ENCODE results near the gene CXorf65.

CXorf65 gene

DNA sequence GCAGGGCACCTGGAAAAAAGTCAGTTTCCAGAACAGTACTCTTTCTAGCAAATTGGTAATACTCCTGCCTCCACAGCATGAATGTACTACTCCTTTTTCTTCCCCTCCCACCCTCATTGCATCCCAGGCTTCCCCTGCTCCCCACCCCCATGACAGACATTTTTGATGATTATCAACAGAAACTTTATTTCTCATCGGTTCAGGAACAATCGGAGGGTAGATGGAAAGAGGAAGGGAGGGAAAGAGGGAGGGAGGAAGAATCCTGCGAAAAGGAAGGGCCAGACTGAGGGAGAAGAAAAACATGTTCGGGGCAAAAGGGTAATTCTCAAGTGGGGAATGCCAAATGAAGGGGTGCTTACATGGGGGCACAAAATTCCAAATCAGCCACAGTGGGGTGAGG, 705 bp upstream of the CXorf65 start:
- no peak for TF ChIP-seq CTCF (IDR thresholded peaks at IDR 0.05; ENCODE audit: extremely low read depth, missing control alignments)
- DNase-seq (ENCODE audit: low spot score) = no peak

GRCh38 chrX:71105628-71106027, 912 bp downstream of the CXorf65 start:
- DNase-seq (ENCODE audit: low spot score) = no peak
- TF ChIP-seq CTCF (IDR thresholded peaks at IDR 0.05; ENCODE audit: extremely low read depth, missing control alignments) = no peak

- DNase-seq (ENCODE audit: low spot score) = peak; percentile 52
- TF ChIP-seq CTCF (IDR thresholded peaks at IDR 0.05; ENCODE audit: extremely low read depth, missing control alignments) = no peak
Observed at GRCh38 chrX:71103110-71103983, 3.2 kb downstream of the CXorf65 start.

- no peak for TF ChIP-seq CTCF (IDR thresholded peaks at IDR 0.05; ENCODE audit: extremely low read depth, missing control alignments)
- DNase-seq (ENCODE audit: low spot score) = no peak
Observed at GRCh38 chrX:71102292-71102691, 4.2 kb downstream of the CXorf65 start.

- no peak for TF ChIP-seq CTCF (IDR thresholded peaks at IDR 0.05; ENCODE audit: extremely low read depth, missing control alignments)
- DNase-seq (ENCODE audit: low spot score) = no peak
Observed at GRCh38 chrX:71100581-71101505, 5.7 kb downstream of the CXorf65 start.

DNA sequence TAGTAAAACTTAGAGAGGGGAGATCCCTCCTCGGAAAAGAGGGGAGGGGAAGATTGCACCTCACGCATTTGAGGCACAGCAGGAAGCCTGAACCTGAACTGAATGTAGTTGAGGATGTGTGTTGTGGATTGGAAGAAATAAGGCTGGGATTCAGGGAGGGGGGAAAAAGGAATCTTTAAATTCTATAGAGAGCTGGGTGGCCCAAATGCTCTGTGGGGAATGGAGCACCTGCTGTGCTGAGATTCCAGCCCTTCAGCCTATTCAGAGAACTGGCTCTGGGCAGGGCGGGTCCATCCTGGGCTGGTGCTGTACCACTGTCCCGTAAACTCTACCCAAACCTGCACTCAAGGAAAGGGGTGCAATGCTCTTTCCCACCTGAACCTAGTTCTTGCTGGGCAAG, 6.8 kb downstream of the CXorf65 start:
- no peak for DNase-seq (ENCODE audit: low spot score)
- no peak for TF ChIP-seq CTCF (IDR thresholded peaks at IDR 0.05; ENCODE audit: extremely low read depth, missing control alignments)
